ENCODE measurements around the gene DTX1. TPM values are rescaled to one million over a fixed set of nuclear protein-coding genes. Genes with fewer than 3 reads are reported as not detected.

Gene DTX1
- total RNA-seq, 4 donors from 2014 or later, result 0.49 to 1.1 (median 0.77) TPM

- Histone ChIP-seq H3K9me3 (no peaks in the 10 kb centered on the region), H3K27me3 (peaks cover 0 to 19% (median 7%) of the 10 kb centered on the region in 3 donors), H3K4me3 (no peak overlapping the region), H3K4me1 (no peaks in the 10 kb centered on the region), H3K27ac (no peak overlapping the region), H3K36me3 (no peaks in the 10 kb centered on the region)
- intact Hi-C loops (cut with DNase I; ENCODE audit: low total_unique reads) (no loop called here), in situ Hi-C loops (cut with MboI; ENCODE audit: low sequenced_read_pairs in 4 of 4) (no loop called here)
- ATAC-seq, result no peak
- DNase-seq, result no peak
- TF ChIP-seq CTCF (IDR thresholded peaks at IDR 0.05 in 4 of 5, conservative IDR thresholded peaks at IDR 0.05 in 1 of 5), result no peak
- TF ChIP-seq POLR2A (IDR thresholded peaks at IDR 0.05), result no peak
These were observed 11.7 kb downstream of the DTX1 start for GRCh38 chr12:113067987-113068935.

- Histone ChIP-seq H3K9me3 (no peaks in the 10 kb centered on the region), H3K4me3 (no peak overlapping the region), H3K27ac (no peak overlapping the region), H3K27me3 (peaks cover 0 to 13% (median 2%) of the 10 kb centered on the region in 3 donors), H3K36me3 (no peaks in the 10 kb centered on the region), H3K4me1 (no peaks in the 10 kb centered on the region)
- TF ChIP-seq CTCF (IDR thresholded peaks at IDR 0.05 in 4 of 5, conservative IDR thresholded peaks at IDR 0.05 in 1 of 5) (no peak), POLR2A (IDR thresholded peaks at IDR 0.05) (no peak)
- ATAC-seq (no peak), DNase-seq (no peak)
- intact Hi-C loops (cut with DNase I; ENCODE audit: low total_unique reads) (no loop called here), in situ Hi-C loops (cut with MboI; ENCODE audit: low sequenced_read_pairs in 4 of 4) (no loop called here)
These were observed 12.6 kb downstream of the DTX1 start for GRCh38 chr12:113069149-113069548.

- TF ChIP-seq CTCF (IDR thresholded peaks at IDR 0.05 in 4 of 5, conservative IDR thresholded peaks at IDR 0.05 in 1 of 5) (no peak), POLR2A (IDR thresholded peaks at IDR 0.05) (no peak)
These were observed 13.2 kb downstream of the DTX1 start for GRCh38 chr12:113069751-113070116.

GRCh38 chr12:113070117-113070906 is 13.8 kb downstream of the DTX1 start:
- H3K36me3 ChIP-seq, result no peaks in the 10 kb centered on the region
- no peak for DNase-seq
- H3K27me3 ChIP-seq, result peaks cover 0 to 6% (median 0%) of the 10 kb centered on the region in 3 donors
- ATAC-seq, result no peak
- no peaks in the 10 kb centered on the region for H3K9me3 ChIP-seq
- no peaks in the 10 kb centered on the region for H3K4me1 ChIP-seq
- in situ Hi-C loops (cut with MboI; ENCODE audit: low sequenced_read_pairs in 4 of 4) (no loop called here), intact Hi-C loops (cut with DNase I; ENCODE audit: low total_unique reads) (no loop called here)
- no peak overlapping the region for H3K27ac ChIP-seq
- no peak overlapping the region for H3K4me3 ChIP-seq
- TF ChIP-seq CTCF (IDR thresholded peaks at IDR 0.05 in 4 of 5, conservative IDR thresholded peaks at IDR 0.05 in 1 of 5), result no peak

More at GRCh38 chr12:113069751-113070116, 13.2 kb downstream of the DTX1 start:
- in situ Hi-C loops (cut with MboI; ENCODE audit: low sequenced_read_pairs in 4 of 4) (no loop called here), intact Hi-C loops (cut with DNase I; ENCODE audit: low total_unique reads) (no loop called here)
- Histone ChIP-seq H3K27ac (no peak overlapping the region), H3K27me3 (peaks cover 0 to 7% (median 0%) of the 10 kb centered on the region in 3 donors), H3K4me1 (no peaks in the 10 kb centered on the region), H3K36me3 (no peaks in the 10 kb centered on the region), H3K4me3 (no peak overlapping the region), H3K9me3 (no peaks in the 10 kb centered on the region)
- ATAC-seq (no peak), DNase-seq (no peak)
